GM18873 (cell line): ENCODE data around the gene GPHB5.
"Not testable (repeated sequence)": the region's sequence is repeated elsewhere in the genome, so short reads cannot be mapped to it uniquely, and the experiment has no call there.

Source experiments
- ATAC-seq: cut with Tn5 transposase; IDR thresholded peaks from one replicate; pipeline ENCODE4 v1.9.1; 2021; ENCODE audit warnings: mild to moderate bottlenecking, moderate library complexity, moderate number of reproducible peaks; ENCODE audit not compliant: unreplicated experiment, low FRiP score

The GPHB5 gene

GRCh38 chr14:63318835-63319234 is at the start of gene GPHB5:
Gene GPHB5, minus strand, starts transcription at chr14:63318935. Its CDS starts 1,086 bp downstream, at chr14:63317849.
- no peak for ATAC-seq

GRCh38 chr14:63367742-63368364 is 49.1 kb upstream of the GPHB5 start:
- ATAC-seq: no peak

DNA sequence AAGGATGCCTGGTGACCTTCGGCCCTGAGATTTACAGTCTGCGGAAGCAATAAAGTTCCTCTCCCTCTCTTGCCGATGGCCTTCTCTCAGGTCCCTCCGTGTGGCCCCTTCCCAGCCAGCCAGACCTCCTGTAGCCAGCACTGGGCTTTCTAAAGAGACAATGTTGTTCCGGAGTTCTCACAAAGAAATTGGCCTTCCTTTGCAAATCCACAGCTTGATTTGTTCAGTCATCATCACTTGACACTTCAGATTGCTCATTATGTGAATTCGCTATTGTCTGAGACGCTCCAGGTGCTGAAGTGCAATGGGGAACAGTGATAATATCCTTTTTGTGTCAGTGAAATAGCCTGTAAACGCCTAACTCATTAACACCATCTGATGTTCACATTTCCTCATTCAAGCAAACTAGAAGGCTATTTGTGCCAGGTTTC is 43.7 kb upstream of the GPHB5 start:
- no peak for ATAC-seq

DNA sequence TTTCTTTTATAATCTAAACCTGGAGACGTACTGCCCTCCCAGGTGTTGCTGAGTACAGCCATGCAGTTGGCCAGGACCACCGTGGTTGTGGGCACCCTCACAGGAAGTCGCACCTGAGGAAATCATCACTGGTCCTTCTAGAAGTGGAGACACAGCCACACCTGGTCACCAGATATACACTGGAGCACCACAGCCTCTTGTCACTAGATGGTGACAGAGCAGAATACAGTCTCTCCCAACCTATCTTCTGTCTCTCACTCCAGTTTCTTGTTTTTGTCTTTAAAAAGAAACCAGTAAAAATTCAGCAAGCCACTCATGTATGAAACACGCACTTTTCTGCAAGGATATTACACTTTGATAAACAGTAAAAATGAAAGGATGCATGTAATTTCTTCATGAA is 43.1 kb upstream of the GPHB5 start:
- ATAC-seq: no peak

GRCh38 chr14:63357841-63358240 is 39.1 kb upstream of the GPHB5 start:
- no peak for ATAC-seq

DNA sequence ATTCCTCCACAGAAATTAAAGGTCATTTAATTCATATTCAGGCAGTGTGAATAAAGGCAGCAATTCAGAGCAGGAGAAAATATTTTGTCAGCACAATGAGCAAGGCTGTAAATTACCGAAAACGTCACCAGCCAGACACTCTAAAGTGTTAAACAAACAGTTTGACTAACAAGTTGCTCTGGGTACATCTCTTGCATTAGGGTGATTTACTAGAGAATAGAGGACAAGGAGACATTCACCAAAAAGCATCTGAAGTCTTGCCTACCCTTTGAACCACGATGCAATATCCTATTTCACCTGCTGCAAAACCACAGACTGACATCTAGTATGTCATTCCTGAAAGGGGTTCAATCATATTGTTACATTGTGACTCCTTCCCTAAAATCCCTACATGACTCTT is 27.1 kb upstream of the GPHB5 start:
- ATAC-seq: no peak

- ATAC-seq: no peak
These were observed 25.6 kb upstream of the GPHB5 start for GRCh38 chr14:63344336-63344735.

DNA sequence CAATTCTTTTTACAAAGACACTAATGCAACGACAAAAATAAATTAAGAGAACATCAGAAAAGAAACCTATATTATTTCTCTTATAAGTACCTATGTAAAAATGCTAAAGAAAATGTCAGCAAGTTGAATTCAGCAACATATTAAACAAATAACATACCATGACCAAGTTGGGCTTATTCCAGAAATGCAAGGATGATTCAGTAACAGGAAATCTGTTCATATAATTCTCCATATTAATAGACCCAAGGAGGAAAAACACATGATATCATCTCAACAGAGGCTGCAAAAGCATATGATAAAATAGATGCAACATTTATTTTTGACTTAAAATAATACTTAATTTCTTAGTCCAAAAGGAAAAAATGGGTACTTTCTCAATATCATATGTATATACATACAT is 25.1 kb upstream of the GPHB5 start:
- no peak for ATAC-seq

DNA sequence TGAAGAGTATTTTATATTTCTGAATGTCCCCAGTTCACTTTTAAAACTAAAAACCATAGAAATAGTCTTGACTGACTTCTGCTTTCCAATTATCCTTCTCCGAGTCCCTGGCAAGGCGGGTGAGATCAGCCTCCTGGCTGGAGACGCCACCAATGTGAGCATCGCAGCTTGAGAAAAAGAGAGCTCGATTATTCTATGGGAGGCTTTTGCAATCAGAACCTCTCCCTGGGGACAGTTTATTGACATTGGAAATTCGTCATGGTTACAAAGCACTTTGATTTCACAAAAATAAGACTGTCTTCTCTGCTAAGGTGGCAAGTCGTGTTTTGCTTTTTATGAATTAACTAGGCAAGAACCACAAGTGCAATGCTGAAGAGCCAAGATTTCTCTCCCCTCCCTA is 23.6 kb upstream of the GPHB5 start:
- no peak for ATAC-seq

- no peak for ATAC-seq
These were observed 10.3 kb upstream of the GPHB5 start for GRCh38 chr14:63328787-63329737.

GRCh38 chr14:63326840-63327239 is 8.1 kb upstream of the GPHB5 start:
- no peak for ATAC-seq

DNA sequence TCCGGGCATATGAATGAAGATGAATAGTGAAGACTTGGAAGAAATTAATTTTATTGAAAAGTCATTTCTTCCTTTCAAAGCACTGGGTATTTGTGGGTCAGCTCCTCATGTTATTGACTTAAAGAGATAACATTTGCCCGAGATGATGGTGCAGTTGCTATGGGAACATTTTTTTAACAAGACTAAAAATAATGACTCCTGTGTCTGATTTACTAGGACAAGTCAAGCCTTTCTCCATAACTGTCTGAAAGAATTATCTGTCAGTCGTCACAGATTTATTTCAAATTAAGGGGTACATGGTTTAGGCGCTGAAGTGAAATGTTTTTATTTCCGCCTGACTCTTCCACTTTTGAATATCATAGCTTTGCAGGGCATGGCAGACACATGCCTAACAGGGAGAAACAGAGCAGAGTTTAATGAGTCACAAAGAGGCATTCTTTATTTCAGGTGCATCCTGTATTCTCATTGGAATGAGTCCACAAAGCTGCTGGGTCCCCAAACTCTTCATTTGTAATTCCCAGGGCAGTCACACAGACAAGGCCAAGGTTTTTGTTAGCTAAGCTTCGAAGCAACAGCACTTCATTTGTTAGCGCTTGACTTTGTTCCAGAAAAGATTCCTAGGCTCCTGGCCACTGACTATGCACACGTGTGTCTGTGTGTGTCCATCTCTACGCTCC is 4.3 kb upstream of the GPHB5 start:
- no peak for ATAC-seq

- ATAC-seq: no peak
These were observed 3.7 kb upstream of the GPHB5 start for GRCh38 chr14:63322472-63322871.

- ATAC-seq: no peak
These were observed 9.9 kb downstream of the GPHB5 start for GRCh38 chr14:63308723-63309317.

DNA sequence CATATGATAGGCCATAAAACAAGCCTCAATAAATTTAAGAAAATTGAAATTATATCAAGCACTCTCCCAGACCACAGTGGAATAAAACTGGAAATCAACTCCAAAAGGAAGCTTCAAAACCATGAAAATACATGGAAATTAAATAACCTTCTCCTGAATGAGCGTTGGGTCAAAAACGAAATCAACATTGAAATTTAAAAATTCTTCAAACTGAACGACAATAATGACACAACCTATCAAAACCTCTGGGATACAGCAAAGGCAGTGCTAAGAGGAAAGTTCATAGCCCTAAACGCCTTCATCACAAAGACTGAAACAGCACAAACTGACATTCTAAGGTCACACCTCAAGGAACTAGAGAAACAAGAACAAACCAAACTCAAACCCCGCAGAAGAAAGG is 14.3 kb downstream of the GPHB5 start:
- ATAC-seq: not testable (repeated sequence)

DNA sequence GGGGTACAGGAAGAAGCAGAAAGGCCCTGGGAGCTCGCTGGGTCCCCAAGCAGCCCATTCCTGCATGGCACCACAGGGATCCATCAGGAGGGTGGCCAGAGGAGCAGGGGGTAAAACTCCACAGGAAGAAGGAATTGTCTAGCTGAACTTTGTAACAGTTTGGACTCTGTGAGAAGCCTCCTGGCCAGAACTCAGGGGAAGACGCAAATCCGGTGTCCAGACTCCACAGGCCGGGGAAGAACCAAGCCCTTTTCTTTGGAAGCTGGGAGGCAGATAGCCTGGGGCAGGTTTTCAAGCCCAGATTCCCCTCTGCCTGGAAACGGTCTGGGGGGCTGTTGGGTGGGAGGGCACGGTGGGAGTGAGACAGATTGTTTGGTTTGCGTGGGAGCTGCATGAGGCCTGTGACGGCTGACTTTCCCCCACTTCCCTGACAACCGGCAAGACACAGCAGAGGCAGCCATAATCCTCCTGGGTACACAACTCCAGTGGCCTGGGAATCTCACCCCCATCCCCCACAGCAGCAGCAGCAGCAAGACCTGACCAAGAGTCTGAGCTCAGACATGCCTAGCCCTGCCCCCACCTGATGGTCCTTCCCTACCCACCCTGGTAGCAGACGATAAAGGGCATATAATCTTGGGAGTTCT is 16.7 kb downstream of the GPHB5 start:
- ATAC-seq: no peak

- no peak for ATAC-seq
These were observed 17.9 kb downstream of the GPHB5 start for GRCh38 chr14:63300854-63301253.

DNA sequence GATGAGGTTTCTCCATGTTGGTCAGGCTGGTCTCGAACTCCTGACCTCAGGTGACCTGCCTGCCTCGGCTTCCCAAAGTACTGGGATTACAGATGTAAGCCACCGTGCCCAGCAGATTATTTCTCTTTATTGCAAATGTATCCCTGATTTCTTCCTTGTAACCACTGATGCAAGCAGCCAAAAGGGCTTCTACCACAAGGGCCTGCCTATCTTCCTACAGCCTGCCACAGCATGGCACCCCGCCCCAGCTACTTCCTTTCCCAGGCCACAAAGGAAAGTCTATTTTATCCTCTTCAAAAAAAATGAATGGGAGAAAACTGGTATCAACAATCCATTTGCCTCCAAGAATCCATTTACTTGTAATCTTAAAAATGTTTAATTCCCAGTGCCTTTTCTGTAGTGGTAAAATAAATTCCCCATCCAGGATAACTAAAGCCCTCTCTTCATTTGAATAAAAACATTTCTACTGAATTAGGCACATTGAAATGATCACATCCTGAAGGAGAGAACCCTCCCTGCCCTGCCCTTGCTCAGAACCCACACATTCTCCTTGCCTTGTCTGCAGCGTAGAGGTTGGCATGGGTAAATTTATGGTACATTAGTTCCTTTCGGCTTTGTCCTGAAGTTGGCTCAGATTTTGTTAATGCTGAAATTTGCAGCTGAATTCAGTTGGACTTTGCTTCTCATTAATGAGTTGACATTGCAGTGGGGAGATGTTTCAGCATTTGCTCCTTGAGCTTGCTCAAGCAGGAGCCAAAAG is 19.2 kb downstream of the GPHB5 start:
- no peak for ATAC-seq

- no peak for ATAC-seq
These were observed 21.2 kb downstream of the GPHB5 start for GRCh38 chr14:63297372-63298063.
